ENCODE data around the gene ABHD10. TPM values are rescaled to one million over a fixed set of nuclear protein-coding genes. Genes with fewer than 3 reads are reported as not detected.

ABHD10 gene
- polyA plus RNA-seq, 3 donors: 9.2 to 12.9 (median 9.9) TPM

Other genes with a start within 250 kb of the ABHD10 start
- gene PHLDB2, start 119.8 kb upstream of the ABHD10 start, polyA plus RNA-seq: 10 to 100 TPM in 2 of 3 donors, 1 to 10 TPM in 1; 7.9 to 84.1 (median 46.4) TPM
- 1 to 10 TPM in 1 of 3 donors, under 1 TPM in 1, not detected in 1; 0.06 to 1.7 TPM for gene TAGLN3, start 19.9 kb downstream of the ABHD10 start, polyA plus RNA-seq
- under 1 TPM in 1 of 3 donors, not detected in 2; 0.04 TPM for gene TMPRSS7, start 55.7 kb downstream of the ABHD10 start, polyA plus RNA-seq
- gene C3orf52, start 107.4 kb downstream of the ABHD10 start, polyA plus RNA-seq: 10 to 100 TPM in 1 of 3 donors, 1 to 10 TPM in 1, under 1 TPM in 1; 0.22 to 10.8 (median 3.4) TPM
- gene GCSAM, start 154.2 kb downstream of the ABHD10 start, polyA plus RNA-seq: under 1 TPM in 2 of 3 donors, not detected in 1; 0.08 to 0.12 TPM